Epithelial cell of proximal tubule (primary cell): ENCODE data around the gene PSMC2. TPM values are rescaled to one million over a fixed set of nuclear protein-coding genes. Genes with fewer than 3 reads are reported as not detected.

Experiments
- DNase-seq: peaks from one replicate; pipeline ENCODE4 v3.0.0-alpha.2; 2011; ENCODE audit warnings: low read depth
- H3K4me3 ChIP-seq: 2 replicates; pipeline ENCODE4 v1.5.1; 2011; ENCODE audit warnings: low read depth, mild to moderate bottlenecking, low read length
- CTCF ChIP-seq: conservative IDR thresholded peaks from 2 replicates; pipeline ENCODE4 v1.5.1; 2012; ENCODE audit warnings: low read depth, mild to moderate bottlenecking, low read length
- total RNA-seq: library from RNA; depleted of rRNA; stranded (reverse); fragments of >200 nt; gene quantifications from 2 replicates; pipeline ENCODE4 v1.2.3, GENCODE V29; 2015

Gene PSMC2
- total RNA-seq, 1 donor from 2014 or later, result 124 TPM

GRCh38 chr7:103387242-103387641 is 39.8 kb downstream of the PSMC2 start:
- H3K4me3 ChIP-seq, result no peak overlapping the region
- no peak for DNase-seq
- no peak for TF ChIP-seq CTCF

GRCh38 chr7:103388469-103389140 is 41.2 kb downstream of the PSMC2 start:
- DNase-seq, result no peak
- no peak overlapping the region for H3K4me3 ChIP-seq
- TF ChIP-seq CTCF, result no peak

- TF ChIP-seq CTCF, result no peak
- no peak overlapping the region for H3K4me3 ChIP-seq
- no peak for DNase-seq
Observed at GRCh38 chr7:103389263-103389662, 41.8 kb downstream of the PSMC2 start.

GRCh38 chr7:103391150-103391549 is 43.7 kb downstream of the PSMC2 start:
- TF ChIP-seq CTCF, result no peak
- no peak overlapping the region for H3K4me3 ChIP-seq
- DNase-seq, result no peak

- no peak overlapping the region for H3K4me3 ChIP-seq
- TF ChIP-seq CTCF, result no peak
- DNase-seq, result no peak
Observed at GRCh38 chr7:103391976-103392375, 44.5 kb downstream of the PSMC2 start.

- H3K4me3 ChIP-seq, result no peak overlapping the region
- no peak for DNase-seq
- no peak for TF ChIP-seq CTCF
Observed at GRCh38 chr7:103394566-103394965, 47.1 kb downstream of the PSMC2 start.

GRCh38 chr7:103395071-103395470 is 47.6 kb downstream of the PSMC2 start:
- no peak for TF ChIP-seq CTCF
- no peak overlapping the region for H3K4me3 ChIP-seq
- DNase-seq, result no peak
